C4-2B (cell line): ENCODE results near the gene RUFY4.

ENCODE experiments used
- ZFX ChIP-seq: fragments of 450-650 bp; IDR thresholded peaks from 2 replicates; pipeline ENCODE4 v1.6.1; 2017
- TF ChIP-seq, protein P1 (sequence below): fragments of 450-650 bp; conservative IDR thresholded peaks from 2 replicates; pipeline ENCODE4 v1.5.1; 2017; ENCODE audit warnings: mild to moderate bottlenecking

DNA sequence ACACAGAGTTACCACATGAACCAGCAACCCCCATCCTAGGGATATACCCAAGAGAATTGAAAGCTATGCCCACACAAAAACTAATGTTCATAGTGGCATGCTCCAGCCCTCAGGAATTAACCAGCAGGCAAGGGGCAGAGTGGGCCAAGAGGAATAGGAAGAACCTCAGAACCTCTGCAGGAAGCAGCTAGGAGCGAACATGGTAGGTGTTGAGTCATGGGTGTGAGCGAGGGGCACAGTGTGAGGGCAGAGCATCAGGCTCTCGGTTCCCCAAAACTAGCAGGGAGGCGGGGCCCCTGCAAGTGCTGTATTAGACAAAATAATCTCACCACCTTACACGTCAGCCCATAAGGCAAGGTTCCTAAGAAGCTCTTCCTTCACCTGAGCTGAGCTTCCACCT lies 5.6 kb upstream of the RUFY4 start:
- TF ChIP-seq, protein P1, sequence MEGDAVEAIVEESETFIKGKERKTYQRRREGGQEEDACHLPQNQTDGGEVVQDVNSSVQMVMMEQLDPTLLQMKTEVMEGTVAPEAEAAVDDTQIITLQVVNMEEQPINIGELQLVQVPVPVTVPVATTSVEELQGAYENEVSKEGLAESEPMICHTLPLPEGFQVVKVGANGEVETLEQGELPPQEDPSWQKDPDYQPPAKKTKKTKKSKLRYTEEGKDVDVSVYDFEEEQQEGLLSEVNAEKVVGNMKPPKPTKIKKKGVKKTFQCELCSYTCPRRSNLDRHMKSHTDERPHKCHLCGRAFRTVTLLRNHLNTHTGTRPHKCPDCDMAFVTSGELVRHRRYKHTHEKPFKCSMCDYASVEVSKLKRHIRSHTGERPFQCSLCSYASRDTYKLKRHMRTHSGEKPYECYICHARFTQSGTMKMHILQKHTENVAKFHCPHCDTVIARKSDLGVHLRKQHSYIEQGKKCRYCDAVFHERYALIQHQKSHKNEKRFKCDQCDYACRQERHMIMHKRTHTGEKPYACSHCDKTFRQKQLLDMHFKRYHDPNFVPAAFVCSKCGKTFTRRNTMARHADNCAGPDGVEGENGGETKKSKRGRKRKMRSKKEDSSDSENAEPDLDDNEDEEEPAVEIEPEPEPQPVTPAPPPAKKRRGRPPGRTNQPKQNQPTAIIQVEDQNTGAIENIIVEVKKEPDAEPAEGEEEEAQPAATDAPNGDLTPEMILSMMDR, result no peak
- TF ChIP-seq ZFX, result no peak
